Coronary artery (tissue), 2 donors: Measurements from ENCODE around the gene DCTN3.

Experiments
- DNase-seq: peaks from one replicate; pipeline ENCODE4 v3.0.0-alpha.2; 2017; ENCODE audit warnings: low spot score
- H3K27ac ChIP-seq, 2 donors: fragments of 200-600 bp; sonication (generic); one replicate each; pipeline ENCODE4 v1.5.1; 2016 to 2019
- H3K4me3 ChIP-seq: fragments of 200-600 bp; sonication (generic); 2 replicates; pipeline ENCODE4 v1.5.1; 2016; ENCODE audit warnings: mild to moderate bottlenecking, moderate library complexity
- CTCF ChIP-seq: fragments of 200-600 bp; sonication (generic); IDR thresholded peaks from one replicate; pipeline ENCODE4 v1.5.1; 2019; ENCODE audit warnings: antibody characterized with exemption

DCTN3 gene

GRCh38 chr9:34637356-34638137 lies 17.3 kb upstream of the DCTN3 start, which contains the start of gene SIGMAR1:
SIGMAR1 (minus strand) TSS chr9:34637787; CDS start chr9:34637697, 90 bp downstream.
- TF ChIP-seq CTCF, result no peak
- Histone ChIP-seq H3K27ac (peak within 1 kb of the TSS; percentile 79 to 91), H3K4me3 (peak within 1 kb of the TSS; percentile 77)
- peak; percentile 93 for DNase-seq

GRCh38 chr9:34636791-34637355 lies 16.6 kb upstream of the DCTN3 start:
- no peak for TF ChIP-seq CTCF
- Histone ChIP-seq H3K4me3 (peak overlapping the region; percentile 77), H3K27ac (peak overlapping the region; percentile 79 to 91)
- no peak for DNase-seq

GRCh38 chr9:34635556-34635955 lies 15.3 kb upstream of the DCTN3 start:
- no peak for TF ChIP-seq CTCF
- Histone ChIP-seq H3K27ac (no peak overlapping the region), H3K4me3 (no peak overlapping the region)
- no peak for DNase-seq

GRCh38 chr9:34634551-34635248 lies 14.4 kb upstream of the DCTN3 start:
- H3K27ac ChIP-seq, result no peak overlapping the region
- no peak overlapping the region for H3K4me3 ChIP-seq
- no peak for DNase-seq
- no peak for TF ChIP-seq CTCF

- no peak for DNase-seq
- TF ChIP-seq CTCF, result peak; percentile 73
- H3K27ac ChIP-seq, result no peak overlapping the region
Observed at GRCh38 chr9:34633851-34634550, 13.7 kb upstream of the DCTN3 start.

GRCh38 chr9:34633166-34633565 lies 12.9 kb upstream of the DCTN3 start:
- no peak for DNase-seq
- H3K4me3 ChIP-seq, result no peak overlapping the region
- TF ChIP-seq CTCF, result no peak
- H3K27ac ChIP-seq, result no peak overlapping the region

More at GRCh38 chr9:34633851-34634550, 13.7 kb upstream of the DCTN3 start:
- no peak overlapping the region for H3K4me3 ChIP-seq
